HFFc6 (cell line): Measurements from ENCODE around the gene HECTD4. TPM values are rescaled to one million over a fixed set of nuclear protein-coding genes. Genes with fewer than 3 reads are reported as not detected.
A peak's percentile ranks its signal among the peaks of the same experiment; 100 is the strongest.

Experiments
- DNase-seq: peaks from one replicate; pipeline ENCODE4 v3.0.0-alpha.2; 2018
- H3K27ac Mint-ChIP-seq: 2 replicates; pipeline ENCODE4 v1.8.0; 2020; ENCODE audit warnings: mild to moderate bottlenecking, mixed read lengths
- H3K27me3 Mint-ChIP-seq: 2 replicates; pipeline ENCODE4 v1.8.0; 2021; ENCODE audit warnings: mild to moderate bottlenecking, moderate library complexity, mixed read lengths; ENCODE audit not compliant: insufficient read depth
- H3K36me3 Mint-ChIP-seq: 2 replicates; pipeline ENCODE4 v1.8.0; 2021; ENCODE audit warnings: low read depth, mixed read lengths
- H3K4me1 Mint-ChIP-seq: 2 replicates; pipeline ENCODE4 v1.8.0; 2020; ENCODE audit warnings: low read depth, mixed read lengths
- H3K4me3 Mint-ChIP-seq: 2 replicates; pipeline ENCODE4 v1.8.0; 2020; ENCODE audit warnings: mild to moderate bottlenecking, moderate library complexity, mixed read lengths
- H3K9me3 Mint-ChIP-seq: 2 replicates; pipeline ENCODE4 v1.8.0; 2020; ENCODE audit warnings: mild to moderate bottlenecking, mixed read lengths
- CTCF ChIP-seq: fragments of 200-600 bp; sonication (generic); IDR thresholded peaks from 2 replicates; pipeline ENCODE4 v1.5.0; 2021; ENCODE audit warnings: antibody characterized with exemption, mild to moderate bottlenecking
- total RNA-seq, 6 experiments: library from RNA; stranded (reverse); fragmentation: NEBNext Ultra II Directional; extraction: Animal tissue kit (Norgen Biotek cat#: 25700); gene quantifications; 2 replicates in 1 of 6; 3 replicates in 5 of 6; pipeline ENCODE4 v1.2.3, GENCODE V29; 2021

Gene HECTD4
- total RNA-seq, 6 experiments from 2014 or later: 15.7 to 22.5 (median 18.5) TPM

GRCh38 chr12:112236786-112237185 lies 145.4 kb downstream of the HECTD4 start:
- no peak for DNase-seq
- Mint-ChIP-seq H3K27me3 (peaks cover 4% of the 10 kb centered on the region; the same call in 1 of the 2 replicates), H3K4me1 (peaks cover 14% of the 10 kb centered on the region), H3K9me3 (no peaks in the 10 kb centered on the region), H3K36me3 (peaks cover 29% of the 10 kb centered on the region), H3K4me3 (no peak overlapping the region), H3K27ac (peak overlapping the region; percentile 67; the same call in 1 of the 2 replicates)
- no peak for TF ChIP-seq CTCF

GRCh38 chr12:112236386-112236785 lies 145.8 kb downstream of the HECTD4 start:
- peak overlapping the region; percentile 67 for H3K27ac Mint-ChIP-seq
- peaks cover 4% of the 10 kb centered on the region; the same call in 1 of the 2 replicates for H3K27me3 Mint-ChIP-seq
- H3K9me3 Mint-ChIP-seq: no peaks in the 10 kb centered on the region
- H3K4me1 Mint-ChIP-seq: peaks cover 14% of the 10 kb centered on the region
- TF ChIP-seq CTCF: no peak
- peak; percentile 50 for DNase-seq
- H3K4me3 Mint-ChIP-seq: no peak overlapping the region
- peaks cover 30% of the 10 kb centered on the region for H3K36me3 Mint-ChIP-seq

GRCh38 chr12:112234303-112234702 lies 147.9 kb downstream of the HECTD4 start:
- TF ChIP-seq CTCF: no peak
- Mint-ChIP-seq H3K27ac (peak overlapping the region; percentile 10; the same call in 1 of the 2 replicates), H3K27me3 (peaks cover 4% of the 10 kb centered on the region; the same call in 1 of the 2 replicates), H3K4me3 (no peak overlapping the region), H3K9me3 (no peaks in the 10 kb centered on the region), H3K36me3 (peaks cover 39% of the 10 kb centered on the region), H3K4me1 (peaks cover 14% of the 10 kb centered on the region)
- no peak for DNase-seq

GRCh38 chr12:112233242-112233641 lies 149.0 kb downstream of the HECTD4 start:
- peaks cover 4% of the 10 kb centered on the region; the same call in 1 of the 2 replicates for H3K27me3 Mint-ChIP-seq
- no peak overlapping the region for H3K27ac Mint-ChIP-seq
- TF ChIP-seq CTCF: no peak
- DNase-seq: no peak
- peaks cover 14% of the 10 kb centered on the region for H3K4me1 Mint-ChIP-seq
- no peaks in the 10 kb centered on the region for H3K9me3 Mint-ChIP-seq
- no peak overlapping the region for H3K4me3 Mint-ChIP-seq
- H3K36me3 Mint-ChIP-seq: peaks cover 39% of the 10 kb centered on the region

- no peaks in the 10 kb centered on the region for H3K9me3 Mint-ChIP-seq
- H3K27ac Mint-ChIP-seq: no peak overlapping the region
- no peak for TF ChIP-seq CTCF
- no peaks in the 10 kb centered on the region for H3K4me1 Mint-ChIP-seq
- no peak for DNase-seq
- H3K27me3 Mint-ChIP-seq: peaks cover 1% of the 10 kb centered on the region; the same call in 1 of the 2 replicates
- H3K36me3 Mint-ChIP-seq: peaks cover 24% of the 10 kb centered on the region
- no peak overlapping the region for H3K4me3 Mint-ChIP-seq
Observed at GRCh38 chr12:112230136-112230535, 152.1 kb downstream of the HECTD4 start.
